Transverse colon (tissue), 3 donors: ENCODE results near the gene TTC21A.

Experiments
- CTCF ChIP-seq, 5 experiments: fragments of 200-600 bp in 3 of 5; fragments of 450-650 bp in 2 of 5; sonication (generic) in 3 of 5; IDR thresholded peaks; 1 replicate in 2 of 5; 2 replicates in 3 of 5; pipeline ENCODE4 v1.5.1; 2016 to 2017; ENCODE audit warnings: antibody characterized with exemption in 5 of 5, inconsistent platforms in 3 of 5, mild to moderate bottlenecking in 2 of 5, moderate library complexity in 1 of 5
- EP300 ChIP-seq: sonication (generic); formaldehyde crosslinking; IDR thresholded peaks from one replicate; pipeline ENCODE4 v1.6.1; 2017; ENCODE audit warnings: antibody characterized with exemption, low read depth
- POLR2A ChIP-seq: fragments of 450-650 bp; IDR thresholded peaks from one replicate; pipeline ENCODE4 v1.6.1; 2016; ENCODE audit warnings: antibody characterized with exemption, mild to moderate bottlenecking, moderate library complexity

- TF ChIP-seq CTCF (IDR thresholded peaks at IDR 0.05) (no peak), POLR2A (no peak), EP300 (no peak)
Observed at GRCh38 chr3:39062180-39062579, 45.3 kb upstream of the TTC21A start.
